ENCODE measurements around the gene ZDHHC16.

ZDHHC16 gene

DNA sequence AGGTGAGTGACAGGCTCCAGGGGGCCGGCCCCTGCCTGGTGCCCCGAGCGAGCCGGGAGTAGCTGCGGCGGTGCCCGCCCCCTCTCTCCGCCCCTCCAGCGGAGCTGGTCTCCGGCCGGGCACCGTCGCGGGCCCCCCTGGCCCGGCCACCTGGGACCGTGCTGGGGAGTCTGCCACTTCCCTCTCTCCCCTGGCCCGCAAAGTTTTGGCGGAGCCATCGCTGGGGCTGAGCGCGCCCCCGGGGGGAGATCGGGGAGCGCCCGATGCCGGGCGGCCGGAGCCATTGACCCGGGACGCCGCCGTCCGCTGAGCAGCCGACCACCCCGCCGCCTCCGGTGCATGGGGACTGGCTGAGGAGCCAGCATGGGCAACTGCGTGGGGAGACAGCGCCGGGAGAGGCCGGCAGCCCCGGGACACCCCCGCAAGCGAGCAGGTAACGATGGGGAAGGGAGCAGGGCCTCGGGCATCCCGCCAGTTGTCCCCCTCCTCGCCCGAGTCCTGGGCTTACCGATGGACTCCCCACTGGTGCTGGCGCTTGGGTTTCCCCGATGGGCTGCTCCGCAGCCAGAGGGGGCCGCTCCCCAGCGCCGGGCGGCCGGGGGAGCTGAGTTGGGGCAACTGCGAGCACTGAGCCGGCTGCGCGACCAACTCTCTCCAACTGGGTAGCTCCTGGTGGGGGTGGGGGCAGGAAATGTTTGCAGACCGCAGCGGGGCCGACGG is 53.0 kb downstream of the ZDHHC16 start, which contains the start of gene UBTD1 (continued):
- TF ChIP-seq ZNF132 (tag by site-specific recombination; IDR thresholded peaks at IDR 0.05; ENCODE audit: borderline replicate concordance) (no peak), ZNF394 (tag by site-specific recombination; IDR thresholded peaks at IDR 0.05; ENCODE audit: borderline replicate concordance) (peak; percentile 99), ZSCAN30 (tag by site-specific recombination; IDR thresholded peaks at IDR 0.05) (peak; percentile 82), ZNF843 (tag by site-specific recombination; IDR thresholded peaks at IDR 0.05) (no peak), ZNF544 (tag by site-specific recombination; IDR thresholded peaks at IDR 0.05) (no peak), ZNF792 (tag by site-specific recombination; IDR thresholded peaks at IDR 0.05) (no peak), ZNF660 (tag by site-specific recombination; IDR thresholded peaks at IDR 0.05) (peak; percentile 48; the same call in 1 of the 2 replicates), ZNF140 (tag by site-specific recombination; IDR thresholded peaks at IDR 0.05) (no peak), ZNF664 (tag by site-specific recombination; IDR thresholded peaks at IDR 0.05) (no peak), ZBTB8A (tag by site-specific recombination; IDR thresholded peaks at IDR 0.05) (peak; percentile 93; the same call in 1 of the 2 replicates), ZFP3 (tag by site-specific recombination; IDR thresholded peaks at IDR 0.05; ENCODE audit: low read depth) (no peak), ZFHX2 (tag by site-specific recombination; conservative IDR thresholded peaks at IDR 0.05) (peak; percentile 68), ZNF623 (tag by site-specific recombination; IDR thresholded peaks at IDR 0.05) (no peak), ZNF510 (tag by site-specific recombination; IDR thresholded peaks at IDR 0.05; ENCODE audit: insufficient replicate concordance) (no peak), ZNF211 (tag by site-specific recombination; IDR thresholded peaks at IDR 0.05; ENCODE audit: low read depth) (no peak), ZNF2 (tag by site-specific recombination; IDR thresholded peaks at IDR 0.05) (peak; percentile 23; the same call in 1 of the 2 replicates), ZNF548 (tag by site-specific recombination; IDR thresholded peaks at IDR 0.05) (no peak), ZNF184 (tag by site-specific recombination; IDR thresholded peaks at IDR 0.05) (no peak), ZNF23 (tag by site-specific recombination; IDR thresholded peaks at IDR 0.05; ENCODE audit: borderline replicate concordance) (no peak), ZNF221 (tag by site-specific recombination; IDR thresholded peaks at IDR 0.05; ENCODE audit: borderline replicate concordance) (no peak), ZNF324 (tag by site-specific recombination; IDR thresholded peaks at IDR 0.05) (no peak), ZNF549 (tag by site-specific recombination; IDR thresholded peaks at IDR 0.05) (no peak), ZNF777 (tag by site-specific recombination; IDR thresholded peaks at IDR 0.05; ENCODE audit: borderline replicate concordance) (peak; percentile 81)
- TF ChIP-seq, protein P1, sequence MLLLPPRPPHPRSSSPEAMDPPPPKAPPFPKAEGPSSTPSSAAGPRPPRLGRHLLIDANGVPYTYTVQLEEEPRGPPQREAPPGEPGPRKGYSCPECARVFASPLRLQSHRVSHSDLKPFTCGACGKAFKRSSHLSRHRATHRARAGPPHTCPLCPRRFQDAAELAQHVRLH (tag by site-specific recombination; IDR thresholded peaks at IDR 0.05): no peak
- TF ChIP-seq, protein P2, sequence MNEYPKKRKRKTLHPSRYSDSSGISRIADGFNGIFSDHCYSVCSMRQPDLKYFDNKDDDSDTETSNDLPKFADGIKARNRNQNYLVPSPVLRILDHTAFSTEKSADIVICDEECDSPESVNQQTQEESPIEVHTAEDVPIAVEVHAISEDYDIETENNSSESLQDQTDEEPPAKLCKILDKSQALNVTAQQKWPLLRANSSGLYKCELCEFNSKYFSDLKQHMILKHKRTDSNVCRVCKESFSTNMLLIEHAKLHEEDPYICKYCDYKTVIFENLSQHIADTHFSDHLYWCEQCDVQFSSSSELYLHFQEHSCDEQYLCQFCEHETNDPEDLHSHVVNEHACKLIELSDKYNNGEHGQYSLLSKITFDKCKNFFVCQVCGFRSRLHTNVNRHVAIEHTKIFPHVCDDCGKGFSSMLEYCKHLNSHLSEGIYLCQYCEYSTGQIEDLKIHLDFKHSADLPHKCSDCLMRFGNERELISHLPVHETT (tag by site-specific recombination; IDR thresholded peaks at IDR 0.05): no peak
- TF ChIP-seq, protein P3, sequence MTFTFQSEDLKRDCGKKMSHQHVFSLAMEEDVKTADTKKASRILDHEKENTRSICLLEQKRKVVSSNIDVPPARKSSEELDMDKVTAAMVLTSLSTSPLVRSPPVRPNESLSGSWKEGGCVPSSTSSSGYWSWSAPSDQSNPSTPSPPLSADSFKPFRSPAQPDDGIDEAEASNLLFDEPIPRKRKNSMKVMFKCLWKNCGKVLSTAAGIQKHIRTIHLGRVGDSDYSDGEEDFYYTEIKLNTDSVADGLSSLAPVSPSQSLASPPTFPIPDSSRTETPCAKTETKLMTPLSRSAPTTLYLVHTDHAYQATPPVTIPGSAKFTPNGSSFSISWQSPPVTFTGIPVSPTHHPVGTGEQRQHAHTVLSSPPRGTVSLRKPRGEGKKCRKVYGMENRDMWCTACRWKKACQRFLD (tag by site-specific recombination; IDR thresholded peaks at IDR 0.05): no peak
- TF ChIP-seq, protein P4, sequence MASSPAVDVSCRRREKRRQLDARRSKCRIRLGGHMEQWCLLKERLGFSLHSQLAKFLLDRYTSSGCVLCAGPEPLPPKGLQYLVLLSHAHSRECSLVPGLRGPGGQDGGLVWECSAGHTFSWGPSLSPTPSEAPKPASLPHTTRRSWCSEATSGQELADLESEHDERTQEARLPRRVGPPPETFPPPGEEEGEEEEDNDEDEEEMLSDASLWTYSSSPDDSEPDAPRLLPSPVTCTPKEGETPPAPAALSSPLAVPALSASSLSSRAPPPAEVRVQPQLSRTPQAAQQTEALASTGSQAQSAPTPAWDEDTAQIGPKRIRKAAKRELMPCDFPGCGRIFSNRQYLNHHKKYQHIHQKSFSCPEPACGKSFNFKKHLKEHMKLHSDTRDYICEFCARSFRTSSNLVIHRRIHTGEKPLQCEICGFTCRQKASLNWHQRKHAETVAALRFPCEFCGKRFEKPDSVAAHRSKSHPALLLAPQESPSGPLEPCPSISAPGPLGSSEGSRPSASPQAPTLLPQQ (tag by site-specific recombination; IDR thresholded peaks at IDR 0.05): 0 out of 2 replicates have a peak, but pooled peaks have one; percentile 60
- TF ChIP-seq, protein P5, sequence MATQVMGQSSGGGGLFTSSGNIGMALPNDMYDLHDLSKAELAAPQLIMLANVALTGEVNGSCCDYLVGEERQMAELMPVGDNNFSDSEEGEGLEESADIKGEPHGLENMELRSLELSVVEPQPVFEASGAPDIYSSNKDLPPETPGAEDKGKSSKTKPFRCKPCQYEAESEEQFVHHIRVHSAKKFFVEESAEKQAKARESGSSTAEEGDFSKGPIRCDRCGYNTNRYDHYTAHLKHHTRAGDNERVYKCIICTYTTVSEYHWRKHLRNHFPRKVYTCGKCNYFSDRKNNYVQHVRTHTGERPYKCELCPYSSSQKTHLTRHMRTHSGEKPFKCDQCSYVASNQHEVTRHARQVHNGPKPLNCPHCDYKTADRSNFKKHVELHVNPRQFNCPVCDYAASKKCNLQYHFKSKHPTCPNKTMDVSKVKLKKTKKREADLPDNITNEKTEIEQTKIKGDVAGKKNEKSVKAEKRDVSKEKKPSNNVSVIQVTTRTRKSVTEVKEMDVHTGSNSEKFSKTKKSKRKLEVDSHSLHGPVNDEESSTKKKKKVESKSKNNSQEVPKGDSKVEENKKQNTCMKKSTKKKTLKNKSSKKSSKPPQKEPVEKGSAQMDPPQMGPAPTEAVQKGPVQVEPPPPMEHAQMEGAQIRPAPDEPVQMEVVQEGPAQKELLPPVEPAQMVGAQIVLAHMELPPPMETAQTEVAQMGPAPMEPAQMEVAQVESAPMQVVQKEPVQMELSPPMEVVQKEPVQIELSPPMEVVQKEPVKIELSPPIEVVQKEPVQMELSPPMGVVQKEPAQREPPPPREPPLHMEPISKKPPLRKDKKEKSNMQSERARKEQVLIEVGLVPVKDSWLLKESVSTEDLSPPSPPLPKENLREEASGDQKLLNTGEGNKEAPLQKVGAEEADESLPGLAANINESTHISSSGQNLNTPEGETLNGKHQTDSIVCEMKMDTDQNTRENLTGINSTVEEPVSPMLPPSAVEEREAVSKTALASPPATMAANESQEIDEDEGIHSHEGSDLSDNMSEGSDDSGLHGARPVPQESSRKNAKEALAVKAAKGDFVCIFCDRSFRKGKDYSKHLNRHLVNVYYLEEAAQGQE (tag by site-specific recombination; IDR thresholded peaks at IDR 0.05): no peak
- TF ChIP-seq, protein P6, sequence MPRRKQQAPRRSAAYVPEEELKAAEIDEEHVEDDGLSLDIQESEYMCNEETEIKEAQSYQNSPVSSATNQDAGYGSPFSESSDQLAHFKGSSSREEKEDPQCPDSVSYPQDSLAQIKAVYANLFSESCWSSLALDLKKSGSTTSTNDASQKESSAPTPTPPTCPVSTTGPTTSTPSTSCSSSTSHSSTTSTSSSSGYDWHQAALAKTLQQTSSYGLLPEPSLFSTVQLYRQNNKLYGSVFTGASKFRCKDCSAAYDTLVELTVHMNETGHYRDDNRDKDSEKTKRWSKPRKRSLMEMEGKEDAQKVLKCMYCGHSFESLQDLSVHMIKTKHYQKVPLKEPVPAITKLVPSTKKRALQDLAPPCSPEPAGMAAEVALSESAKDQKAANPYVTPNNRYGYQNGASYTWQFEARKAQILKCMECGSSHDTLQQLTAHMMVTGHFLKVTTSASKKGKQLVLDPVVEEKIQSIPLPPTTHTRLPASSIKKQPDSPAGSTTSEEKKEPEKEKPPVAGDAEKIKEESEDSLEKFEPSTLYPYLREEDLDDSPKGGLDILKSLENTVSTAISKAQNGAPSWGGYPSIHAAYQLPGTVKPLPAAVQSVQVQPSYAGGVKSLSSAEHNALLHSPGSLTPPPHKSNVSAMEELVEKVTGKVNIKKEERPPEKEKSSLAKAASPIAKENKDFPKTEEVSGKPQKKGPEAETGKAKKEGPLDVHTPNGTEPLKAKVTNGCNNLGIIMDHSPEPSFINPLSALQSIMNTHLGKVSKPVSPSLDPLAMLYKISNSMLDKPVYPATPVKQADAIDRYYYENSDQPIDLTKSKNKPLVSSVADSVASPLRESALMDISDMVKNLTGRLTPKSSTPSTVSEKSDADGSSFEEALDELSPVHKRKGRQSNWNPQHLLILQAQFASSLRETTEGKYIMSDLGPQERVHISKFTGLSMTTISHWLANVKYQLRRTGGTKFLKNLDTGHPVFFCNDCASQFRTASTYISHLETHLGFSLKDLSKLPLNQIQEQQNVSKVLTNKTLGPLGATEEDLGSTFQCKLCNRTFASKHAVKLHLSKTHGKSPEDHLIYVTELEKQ (tag by site-specific recombination; IDR thresholded peaks at IDR 0.05; ENCODE audit: borderline replicate concordance): no peak
